GM12878 (cell line): ENCODE results near the gene DLX6. TPM values are rescaled to one million over a fixed set of nuclear protein-coding genes. Genes with fewer than 3 reads are reported as not detected.

Experiments
- ATAC-seq: fragments of 200-7000 bp; cut with Tn5 transposase; 3 replicates; pipeline ENCODE4 v1.9.1; 2020; ENCODE audit warnings: mild to moderate bottlenecking, moderate library complexity
- BruUV-seq: library from RNA; stranded (reverse); fragments of 400-500 nt; replicated peaks from 2 replicates; lab custom pipeline; 2021; lab: Mats Ljungman, UMichigan
- CTCF ChIA-PET: fragments of 300-600 bp; sonication (Branson Sonifier 250); formaldehyde crosslinking; extraction: SDS; loops from one replicate; lab custom pipeline; 2021; ENCODE audit warnings: inconsistent platforms; lab: Yijun Ruan, JAX
- POLR2A ChIA-PET: fragments of 350-600 bp; formaldehyde crosslinking; extraction: SDS; loops from one replicate; lab custom pipeline; 2021; ENCODE audit warnings: inconsistent platforms; lab: Charles Lee
- RAD21 ChIA-PET: fragments of 300-600 bp; sonication (Branson Sonifier 250); formaldehyde crosslinking; loops from one replicate; lab custom pipeline; 2023; ENCODE audit warnings: antibody characterized with exemption; ENCODE audit not compliant: unreplicated experiment; lab: Charles Lee
- SMC1A ChIA-PET: fragments of 300-600 bp; sonication (Branson Sonifier 250); formaldehyde crosslinking; loops from one replicate; lab custom pipeline; 2023; ENCODE audit not compliant: unreplicated experiment, uncharacterized antibody; lab: Charles Lee
- DNase-seq: peaks from one replicate; pipeline ENCODE4 v3.0.0-alpha.2; 2011; ENCODE audit warnings: low read depth, low spot score
- FAIRE-seq: peaks from 3 replicates; lab custom pipeline; 2011; peaks lifted over from hg19 to GRCh38; lab: Jason Lieb, UNC
- H2AFZ ChIP-seq: 2 replicates; pipeline ENCODE4 v1.6.0; 2011; ENCODE audit warnings: low read depth, low read length, control low read depth; ENCODE audit not compliant: control insufficient read depth
- H3K27ac ChIP-seq: 2 replicates; pipeline ENCODE4 v1.5.1; 2011; ENCODE audit warnings: control low read depth; ENCODE audit not compliant: control insufficient read depth, insufficient read depth
- H3K27me3 ChIP-seq, 2 experiments: replicated peaks in 1 of 2; 2 replicates each; pipeline versions ENCODE4 v1.6.0 to v1.6.1; 2011; ENCODE audit warnings: low read length in 1 of 2; ENCODE audit not compliant: control insufficient read depth in 2 of 2, insufficient read depth in 2 of 2
- H3K36me3 ChIP-seq, 2 experiments: 2 replicates each; pipeline ENCODE4 v1.5.1; 2011; ENCODE audit warnings: low read length in 1 of 2; ENCODE audit not compliant: control insufficient read depth in 2 of 2, insufficient read depth in 2 of 2
- H3K4me1 ChIP-seq: 2 replicates; pipeline ENCODE4 v1.6.1; 2011; ENCODE audit warnings: mild to moderate bottlenecking, low read length, moderate library complexity, mixed read lengths; ENCODE audit not compliant: control insufficient read depth, insufficient read depth
- H3K4me2 ChIP-seq: 2 replicates; pipeline ENCODE4 v1.6.0; 2011; ENCODE audit warnings: control low read depth; ENCODE audit not compliant: control insufficient read depth, insufficient read depth
- H3K4me3 ChIP-seq: fragments of 200-600 bp; sonication (generic); 2 replicates; pipeline ENCODE4 v1.5.1; 2016
- H3K79me2 ChIP-seq: 2 replicates; pipeline ENCODE4 v1.6.0; 2011; ENCODE audit warnings: low read length; ENCODE audit not compliant: control insufficient read depth, insufficient read depth
- H3K9ac ChIP-seq: 2 replicates; pipeline ENCODE4 v1.8.0; 2011; ENCODE audit warnings: low read length, control low read depth, mixed read lengths; ENCODE audit not compliant: control insufficient read depth, insufficient read depth
- H3K9me3 ChIP-seq: replicated peaks from 3 replicates; pipeline ENCODE4 v1.5.1; 2011; ENCODE audit warnings: mild to moderate bottlenecking, low read length; ENCODE audit not compliant: control insufficient read depth, insufficient read depth
- H4K20me1 ChIP-seq: 2 replicates; pipeline ENCODE4 v1.6.0; 2011; ENCODE audit not compliant: control insufficient read depth, insufficient read depth
- ESRRA ChIP-seq: IDR thresholded peaks from 2 replicates; pipeline ENCODE4 v1.6.1; 2012; ENCODE audit warnings: mild to moderate bottlenecking, low read length, improper control_type of control experiment
- GATAD2B ChIP-seq: fragments of 450-650 bp; conservative IDR thresholded peaks from 2 replicates; pipeline ENCODE4 v1.6.1; 2017; ENCODE audit warnings: low read depth, mild to moderate bottlenecking, moderate library complexity
- MAX ChIP-seq: IDR thresholded peaks from 2 replicates; pipeline ENCODE4 v1.6.1; 2012; ENCODE audit warnings: low read depth, low read length, improper control_type of control experiment
- NKRF ChIP-seq: fragments of 450-650 bp; conservative IDR thresholded peaks from 2 replicates; pipeline ENCODE4 v1.6.1; 2017; ENCODE audit warnings: mild to moderate bottlenecking, moderate library complexity
- NR2C1 ChIP-seq: fragments of 450-650 bp; IDR thresholded peaks from 2 replicates; pipeline ENCODE4 v1.6.1; 2017; ENCODE audit warnings: antibody characterized with exemption, mild to moderate bottlenecking, moderate library complexity
- NR2C2 ChIP-seq: IDR thresholded peaks from 2 replicates; pipeline ENCODE4 v1.6.1; 2011; ENCODE audit warnings: borderline replicate concordance, low read depth; ENCODE audit not compliant: control insufficient read depth, insufficient read length
- PML ChIP-seq: IDR thresholded peaks from 2 replicates; pipeline ENCODE4 v1.6.1; 2012; ENCODE audit warnings: low read length, inconsistent platforms
- RAD51 ChIP-seq: fragments of 450-650 bp; IDR thresholded peaks from 2 replicates; pipeline ENCODE4 v1.6.1; 2016; ENCODE audit warnings: moderate library complexity, mild to moderate bottlenecking, inconsistent platforms
- RB1 ChIP-seq: fragments of 450-650 bp; formaldehyde crosslinking; IDR thresholded peaks from 2 replicates; pipeline ENCODE4 v1.6.1; 2017; ENCODE audit warnings: mild to moderate bottlenecking, borderline replicate concordance
- SMARCA5 ChIP-seq: fragments of 450-650 bp; IDR thresholded peaks from 2 replicates; pipeline ENCODE4 v1.6.1; 2017; ENCODE audit warnings: mild to moderate bottlenecking
- TBL1XR1 ChIP-seq: IDR thresholded peaks from 2 replicates; pipeline ENCODE4 v1.6.1; 2012; ENCODE audit warnings: low read depth, low read length, improper control_type of control experiment
- USF2 ChIP-seq: IDR thresholded peaks from 2 replicates; pipeline ENCODE4 v1.6.1; 2011; ENCODE audit warnings: low read depth, low read length, improper control_type of control experiment, borderline replicate concordance
- WRNIP1 ChIP-seq: IDR thresholded peaks from 2 replicates; pipeline ENCODE4 v1.6.1; 2011; ENCODE audit warnings: low read depth, low read length, improper control_type of control experiment, borderline replicate concordance
- WGBS: methylation state at CpG from one replicate; pipeline ENCODE4 v1.1.6; 2016; ENCODE audit warnings: low lambda C conversion rate; ENCODE audit not compliant: insufficient replicate concordance, insufficient coverage; ENCODE audit errors: missing lambda C conversion rate; 5-methylcytosine and 5-hydroxymethylcytosine counted together
- in situ Hi-C: fragments of 300-500 bp; cut with MboI; formaldehyde crosslinking; loops from 9 replicates; pipeline ENCODE4 v1.14.3; 2018; ENCODE audit warnings: mixed read lengths
- intact Hi-C: fragments of 100-400 bp; cut with micrococcal nuclease; formaldehyde crosslinking; loops from one replicate; pipeline ENCODE4 v1.14.2; 2022; ENCODE audit not compliant: unreplicated experiment
- polyA plus RNA-seq, 11 experiments: library from polyadenylated mRNA; depleted of rRNA in 4 of 11; unstranded in 6 of 11; stranded (reverse) in 5 of 11; fragments of >200 nt; fragmentation: Nextera tagmentation in 4 of 11; fragmentation: Illumina TruSeq in 1 of 11; extraction: Ambion mirVana in 4 of 11; extraction: Trizol in 1 of 11; gene quantifications; 1 replicate in 1 of 11; 2 replicates in 10 of 11; pipeline versions ENCODE4 v1.2.1 to v1.2.3, GENCODE V29; 2011 to 2016; ENCODE audit warnings: inconsistent platforms in 2 of 11, missing spikeins in 2 of 11, low read depth in 1 of 11
- total RNA-seq, 4 experiments: library from RNA; depleted of rRNA in 3 of 4; stranded (reverse); fragments of >200 nt in 3 of 4; fragmentation: Illumina TruSeq in 1 of 4; extraction: Trizol in 1 of 4; gene quantifications; 2 replicates each; pipeline versions ENCODE4 v1.2.1 to v1.2.3, GENCODE V29; 2013 to 2021

DLX6 gene
- total and polyA plus RNA-seq, 10 of the 15 experiments (the other 5 are each of a cell fraction or from before 2014, with no cell fraction given), result not detected

- TF ChIP-seq NR2C2 (no peak), MAX (no peak)
These were observed 8.4 kb downstream of the DLX6 start (continued) for GRCh38 chr7:97013845-97014134.

- no peak overlapping the region for H3K4me2 ChIP-seq
- H3K4me1 ChIP-seq, result no peaks in the 10 kb centered on the region
- H3K27me3 ChIP-seq, result peaks cover 18 to 24% of the 10 kb centered on the region in 2 experiments
- no TSS peak for BruUV-seq
- intact Hi-C loops (no loop called here), in situ Hi-C loops (no loop called here)
- CTCF ChIA-PET, result interaction anchor here (1.9 kb wide), 1 partner anchor 13 kb away, joined by 5 read pairs; no protein-coding TSS in a partner anchor
- H3K36me3 ChIP-seq, result no peaks in the 10 kb centered on the region
- WGBS, result 23% methylated on average over 5 of the region's 5 CpGs
- H3K79me2 ChIP-seq, result no peaks in the 10 kb centered on the region
- RAD21 ChIA-PET, result no interaction called here
- POLR2A ChIA-PET, result no interaction called here
- no peak overlapping the region for H3K27ac ChIP-seq
- ATAC-seq (no peak), FAIRE-seq (no peak), DNase-seq (no peak)
- SMC1A ChIA-PET, result no interaction called here
- no peaks in the 10 kb centered on the region for H4K20me1 ChIP-seq
- H3K9me3 ChIP-seq, result no peaks in the 10 kb centered on the region
- no peak overlapping the region for H3K4me3 ChIP-seq
- H2AFZ ChIP-seq, result no peak overlapping the region
- TF ChIP-seq USF2 (no peak), ESRRA (no peak), RB1 (no peak), TBL1XR1 (no peak), PML (no peak), GATAD2B (no peak), NR2C1 (no peak), MAX (no peak), WRNIP1 (no peak), SMARCA5 (no peak), RAD51 (no peak), NKRF (no peak)
- TF ChIP-seq, all 136 proteins: peak for 0
- no peak overlapping the region for H3K9ac ChIP-seq
These were observed 8.9 kb downstream of the DLX6 start for GRCh38 chr7:97014145-97014750.
